ENCODE results near the gene HLA-DMB.
A peak's percentile ranks its signal among the peaks of the same experiment; 100 is the strongest.
"Not testable (repeated sequence)": the region's sequence is repeated elsewhere in the genome, so short reads cannot be mapped to it uniquely, and the experiment has no call there.

Gene HLA-DMB

GRCh38 chr6:32950010-32950409 lies 9.2 kb upstream of the HLA-DMB start:
- DNase-seq (ENCODE audit: low spot score): no peak

GRCh38 chr6:32949113-32949512 lies 8.3 kb upstream of the HLA-DMB start:
- no peak for DNase-seq (ENCODE audit: low spot score)

- DNase-seq (ENCODE audit: low spot score): peak; percentile 51
These were observed 7.0 kb upstream of the HLA-DMB start for GRCh38 chr6:32947552-32948465.

- DNase-seq (ENCODE audit: low spot score): no peak
These were observed 6.1 kb upstream of the HLA-DMB start for GRCh38 chr6:32946893-32947292.

GRCh38 chr6:32945953-32946352 lies 5.1 kb upstream of the HLA-DMB start:
- no peak for DNase-seq (ENCODE audit: low spot score)

GRCh38 chr6:32945108-32945760 lies 4.4 kb upstream of the HLA-DMB start:
- DNase-seq (ENCODE audit: low spot score): no peak

GRCh38 chr6:32943864-32944649 lies 3.2 kb upstream of the HLA-DMB start:
- no peak for DNase-seq (ENCODE audit: low spot score)

GRCh38 chr6:32942555-32943123 lies 1.8 kb upstream of the HLA-DMB start:
- DNase-seq (ENCODE audit: low spot score): not testable (repeated sequence)

GRCh38 chr6:32941214-32941768 lies 463 bp upstream of the HLA-DMB start:
- no peak for DNase-seq (ENCODE audit: low spot score)

GRCh38 chr6:32938494-32938893 lies 2.3 kb downstream of the HLA-DMB start:
- DNase-seq (ENCODE audit: low spot score): no peak

GRCh38 chr6:32937230-32937633 lies 3.6 kb downstream of the HLA-DMB start:
- DNase-seq (ENCODE audit: low spot score): no peak

- no peak for DNase-seq (ENCODE audit: low spot score)
These were observed 4.3 kb downstream of the HLA-DMB start for GRCh38 chr6:32936239-32937152.

- no peak for DNase-seq (ENCODE audit: low spot score)
These were observed 5.1 kb downstream of the HLA-DMB start for GRCh38 chr6:32935551-32936238.

- DNase-seq (ENCODE audit: low spot score): peak; percentile 91
These were observed 7.2 kb downstream of the HLA-DMB start for GRCh38 chr6:32933661-32934085.

GRCh38 chr6:32932132-32932868 lies 8.5 kb downstream of the HLA-DMB start:
- no peak for DNase-seq (ENCODE audit: low spot score)

GRCh38 chr6:32931211-32931610 lies 9.6 kb downstream of the HLA-DMB start:
- no peak for DNase-seq (ENCODE audit: low spot score)

- DNase-seq (ENCODE audit: low spot score): no peak
These were observed 18.7 kb downstream of the HLA-DMB start for GRCh38 chr6:32922083-32922482.

- no peak for DNase-seq (ENCODE audit: low spot score)
These were observed 20.1 kb downstream of the HLA-DMB start for GRCh38 chr6:32920715-32921114.

- DNase-seq (ENCODE audit: low spot score): no peak
These were observed 27.9 kb downstream of the HLA-DMB start for GRCh38 chr6:32912951-32913350.

All from hematopoietic multipotent progenitor cell treated with erythropoietin and hydrocortisone succinate and interleukin-3 and kit ligand, for 17 days (in vitro differentiated cells).